GM12801 (cell line): ENCODE measurements around the gene BAZ1B.

ENCODE experiments used
- CTCF ChIP-seq: IDR thresholded peaks from one replicate; pipeline ENCODE4 v1.5.1; 2011; ENCODE audit warnings: control low read depth; ENCODE audit not compliant: insufficient read length; ENCODE audit errors: extremely low read depth

The BAZ1B gene

GRCh38 chr7:73518470-73518869, 3.6 kb downstream of the BAZ1B start:
- TF ChIP-seq CTCF = no peak

- no peak for TF ChIP-seq CTCF
These were observed 4.7 kb downstream of the BAZ1B start for GRCh38 chr7:73517241-73517995.

- TF ChIP-seq CTCF = no peak
These were observed 6.9 kb downstream of the BAZ1B start for GRCh38 chr7:73515178-73515577.

- no peak for TF ChIP-seq CTCF
These were observed 9.9 kb downstream of the BAZ1B start for GRCh38 chr7:73512018-73512780.

- TF ChIP-seq CTCF = no peak
These were observed 12.6 kb downstream of the BAZ1B start for GRCh38 chr7:73509463-73509862.

GRCh38 chr7:73507556-73507955, 14.5 kb downstream of the BAZ1B start:
- no peak for TF ChIP-seq CTCF

- no peak for TF ChIP-seq CTCF
These were observed 17.2 kb downstream of the BAZ1B start for GRCh38 chr7:73504920-73505319.
